Nephron progenitor cell (in vitro differentiated cells): ENCODE data around the gene MAPKAPK2.

Experiments
- DNase-seq: peaks from one replicate; pipeline ENCODE4 v3.0.0; 2021
- H3K27ac Mint-ChIP-seq: 2 replicates; pipeline ENCODE4 v1.8.0; 2021; ENCODE audit warnings: mild to moderate bottlenecking, moderate library complexity, mixed read lengths
- H3K27me3 Mint-ChIP-seq: 2 replicates; pipeline ENCODE4 v1.8.0; 2021; ENCODE audit warnings: mild to moderate bottlenecking, low read depth, mixed read lengths; ENCODE audit not compliant: poor library complexity
- H3K36me3 Mint-ChIP-seq: 2 replicates; pipeline ENCODE4 v1.8.0; 2021; ENCODE audit warnings: low read depth, mixed read lengths
- H3K4me1 Mint-ChIP-seq: 2 replicates; pipeline ENCODE4 v1.8.0; 2021; ENCODE audit warnings: mixed read lengths
- H3K4me3 Mint-ChIP-seq: 2 replicates; pipeline ENCODE4 v1.8.0; 2021; ENCODE audit warnings: mild to moderate bottlenecking, moderate library complexity, mixed read lengths
- H3K9me3 Mint-ChIP-seq: 2 replicates; pipeline ENCODE4 v1.8.0; 2021; ENCODE audit warnings: mild to moderate bottlenecking, moderate library complexity, mixed read lengths
- TF ChIP-seq, protein P1 (sequence below): fragments of 200-600 bp; sonication (generic); IDR thresholded peaks from 2 replicates; pipeline ENCODE4 v1.5.0; 2021; ENCODE audit warnings: antibody characterized with exemption

The MAPKAPK2 gene

DNA sequence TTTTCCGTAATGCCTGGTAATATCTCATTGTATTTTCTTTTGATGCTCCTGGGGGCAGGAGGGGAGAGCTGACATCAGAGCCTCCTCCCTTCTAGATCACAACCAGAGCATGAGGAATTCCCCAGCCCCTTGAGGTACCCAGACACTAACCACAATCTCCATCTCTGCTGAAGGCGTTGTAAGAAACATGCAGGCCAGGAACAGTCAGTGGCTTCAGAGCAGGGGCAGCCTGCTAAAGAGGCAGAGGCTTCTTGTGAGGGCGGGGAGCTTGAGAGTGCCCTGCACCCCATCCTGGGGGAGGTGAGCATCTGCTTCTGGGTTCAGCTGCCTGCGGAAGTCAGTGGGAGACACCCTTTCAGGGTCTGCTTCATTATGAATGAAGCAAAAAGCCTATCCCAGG is 19.0 kb downstream of the MAPKAPK2 start:
- TF ChIP-seq, protein P1, sequence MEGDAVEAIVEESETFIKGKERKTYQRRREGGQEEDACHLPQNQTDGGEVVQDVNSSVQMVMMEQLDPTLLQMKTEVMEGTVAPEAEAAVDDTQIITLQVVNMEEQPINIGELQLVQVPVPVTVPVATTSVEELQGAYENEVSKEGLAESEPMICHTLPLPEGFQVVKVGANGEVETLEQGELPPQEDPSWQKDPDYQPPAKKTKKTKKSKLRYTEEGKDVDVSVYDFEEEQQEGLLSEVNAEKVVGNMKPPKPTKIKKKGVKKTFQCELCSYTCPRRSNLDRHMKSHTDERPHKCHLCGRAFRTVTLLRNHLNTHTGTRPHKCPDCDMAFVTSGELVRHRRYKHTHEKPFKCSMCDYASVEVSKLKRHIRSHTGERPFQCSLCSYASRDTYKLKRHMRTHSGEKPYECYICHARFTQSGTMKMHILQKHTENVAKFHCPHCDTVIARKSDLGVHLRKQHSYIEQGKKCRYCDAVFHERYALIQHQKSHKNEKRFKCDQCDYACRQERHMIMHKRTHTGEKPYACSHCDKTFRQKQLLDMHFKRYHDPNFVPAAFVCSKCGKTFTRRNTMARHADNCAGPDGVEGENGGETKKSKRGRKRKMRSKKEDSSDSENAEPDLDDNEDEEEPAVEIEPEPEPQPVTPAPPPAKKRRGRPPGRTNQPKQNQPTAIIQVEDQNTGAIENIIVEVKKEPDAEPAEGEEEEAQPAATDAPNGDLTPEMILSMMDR = no peak
- Mint-ChIP-seq H3K4me3 (no peak overlapping the region), H3K4me1 (peaks cover 90% of the 10 kb centered on the region), H3K9me3 (no peaks in the 10 kb centered on the region), H3K27me3 (peaks cover 2% of the 10 kb centered on the region), H3K36me3 (no peaks in the 10 kb centered on the region), H3K27ac (no peak overlapping the region)
- DNase-seq = no peak

DNA sequence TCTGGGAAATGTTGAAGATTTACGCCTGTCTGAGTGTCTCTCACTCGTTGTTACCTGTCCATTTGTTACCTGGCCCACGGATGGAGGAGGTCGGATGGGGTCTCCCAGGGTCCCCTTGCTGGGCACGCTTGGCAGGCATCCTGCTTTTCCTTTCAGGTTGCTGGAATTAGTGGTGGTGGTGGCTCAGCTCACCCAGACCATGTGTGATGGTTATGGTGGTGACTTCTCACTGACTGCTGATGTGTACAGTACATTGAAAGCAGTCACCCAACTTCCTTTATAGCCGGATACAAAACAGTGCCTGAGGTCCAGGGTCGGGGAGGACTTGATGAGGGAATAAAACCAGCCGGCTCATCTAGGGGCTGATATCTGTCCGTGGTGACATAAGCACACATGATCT is 19.5 kb downstream of the MAPKAPK2 start:
- Mint-ChIP-seq H3K4me1 (peaks cover 93% of the 10 kb centered on the region), H3K9me3 (no peaks in the 10 kb centered on the region), H3K4me3 (no peak overlapping the region), H3K27me3 (no peaks in the 10 kb centered on the region), H3K36me3 (no peaks in the 10 kb centered on the region), H3K27ac (no peak overlapping the region)
- DNase-seq = no peak
- TF ChIP-seq, protein P1 = no peak

DNA sequence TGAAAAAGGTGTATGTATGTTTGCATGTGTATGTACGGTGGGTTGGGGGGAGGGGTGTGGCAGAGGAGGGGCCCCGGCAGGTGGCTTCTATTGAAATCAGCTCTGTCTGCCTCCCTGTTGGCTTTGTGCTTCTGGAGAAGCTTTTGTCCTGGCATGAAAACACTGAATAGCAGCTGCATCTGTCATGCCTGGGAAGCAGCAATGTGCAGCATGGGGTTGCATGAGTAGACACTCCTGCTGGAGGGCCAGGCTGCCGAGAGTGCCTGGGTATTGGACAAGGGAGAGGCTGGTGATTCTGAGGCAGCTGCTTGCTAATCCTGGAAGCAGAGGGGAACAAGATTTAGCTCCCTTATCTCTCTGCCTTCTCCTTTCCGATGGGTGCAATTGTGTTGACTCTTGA is 20.5 kb downstream of the MAPKAPK2 start:
- no peaks in the 10 kb centered on the region for H3K9me3 Mint-ChIP-seq
- DNase-seq = no peak
- peak overlapping the region; percentile 37 for H3K4me3 Mint-ChIP-seq
- no peaks in the 10 kb centered on the region for H3K36me3 Mint-ChIP-seq
- TF ChIP-seq, protein P1 = no peak
- H3K27ac Mint-ChIP-seq = no peak overlapping the region
- H3K4me1 Mint-ChIP-seq = peaks cover 93% of the 10 kb centered on the region
- no peaks in the 10 kb centered on the region for H3K27me3 Mint-ChIP-seq

DNA sequence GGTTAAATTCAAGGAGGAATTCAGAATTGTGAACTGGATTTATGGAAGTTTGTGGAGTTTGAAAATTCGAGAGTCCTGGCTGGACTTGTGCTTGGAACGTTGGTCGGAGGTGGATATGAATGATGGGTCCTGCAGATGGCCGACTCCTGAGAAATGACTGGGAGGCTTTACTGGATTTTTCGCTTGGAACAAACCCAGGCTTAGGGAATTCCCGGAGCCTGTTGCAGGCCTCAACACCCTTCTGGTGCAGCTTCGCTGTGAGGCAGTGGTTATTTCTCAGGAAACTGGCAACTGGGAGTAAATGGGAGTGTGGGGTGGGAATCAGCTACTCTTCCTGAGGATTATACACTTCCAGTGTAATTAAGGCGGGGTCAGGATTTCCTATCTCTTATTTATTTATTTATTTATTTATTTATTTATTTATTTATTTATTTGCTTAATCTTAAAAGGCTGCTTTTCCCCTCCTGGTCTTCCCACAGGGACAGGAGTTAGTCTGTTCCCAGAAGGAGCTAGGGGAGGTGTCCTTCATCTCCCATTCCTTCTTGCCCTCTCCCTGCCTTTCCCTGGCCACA is 21.1 kb downstream of the MAPKAPK2 start:
- Mint-ChIP-seq H3K4me1 (peaks cover 94% of the 10 kb centered on the region), H3K27me3 (no peaks in the 10 kb centered on the region), H3K36me3 (no peaks in the 10 kb centered on the region), H3K9me3 (no peaks in the 10 kb centered on the region), H3K4me3 (peak overlapping the region; percentile 37), H3K27ac (no peak overlapping the region)
- DNase-seq = no peak
- TF ChIP-seq, protein P1 = no peak

DNA sequence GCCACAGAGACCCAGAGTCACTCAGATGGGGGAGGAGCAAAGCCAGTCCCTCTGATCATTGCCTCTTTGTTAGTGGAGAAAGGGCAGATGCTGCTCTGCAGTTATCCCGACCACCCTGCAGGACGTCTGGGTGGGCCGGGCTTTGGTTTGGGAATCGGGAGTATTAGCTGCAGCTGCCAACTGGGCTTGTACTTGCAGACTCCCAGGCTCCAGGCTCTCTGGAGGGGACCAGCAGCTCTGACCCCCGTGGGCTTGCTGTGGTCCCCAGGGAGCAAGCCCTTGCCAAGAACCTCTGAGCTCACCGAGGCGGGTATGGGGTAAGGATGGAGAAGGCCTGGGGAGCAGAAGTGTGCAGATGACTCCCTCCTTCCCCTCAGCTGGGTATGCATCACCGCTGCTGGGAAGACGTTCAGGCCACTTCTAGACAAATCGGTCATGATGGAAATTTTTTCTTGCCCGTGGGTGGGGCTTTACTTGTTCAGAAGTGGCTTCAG is 21.6 kb downstream of the MAPKAPK2 start:
- Mint-ChIP-seq H3K4me3 (no peak overlapping the region), H3K27ac (no peak overlapping the region)
- no peak for DNase-seq

More for the DNA sequence above, 21.6 kb downstream of the MAPKAPK2 start:
- no peaks in the 10 kb centered on the region for H3K27me3 Mint-ChIP-seq
- TF ChIP-seq, protein P1 = no peak
- H3K4me1 Mint-ChIP-seq = peaks cover 88% of the 10 kb centered on the region
- H3K9me3 Mint-ChIP-seq = no peaks in the 10 kb centered on the region
- no peaks in the 10 kb centered on the region for H3K36me3 Mint-ChIP-seq
